ENCODE data around the gene TMEM237.
A peak's percentile ranks its signal among the peaks of the same experiment; 100 is the strongest.

Gene TMEM237

GRCh38 chr2:201642579-201643215, 606 bp downstream of the TMEM237 start:
- DNase-seq (ENCODE audit: insufficient read length, low spot score), result peak; percentile 80
- no peak for FAIRE-seq

DNA sequence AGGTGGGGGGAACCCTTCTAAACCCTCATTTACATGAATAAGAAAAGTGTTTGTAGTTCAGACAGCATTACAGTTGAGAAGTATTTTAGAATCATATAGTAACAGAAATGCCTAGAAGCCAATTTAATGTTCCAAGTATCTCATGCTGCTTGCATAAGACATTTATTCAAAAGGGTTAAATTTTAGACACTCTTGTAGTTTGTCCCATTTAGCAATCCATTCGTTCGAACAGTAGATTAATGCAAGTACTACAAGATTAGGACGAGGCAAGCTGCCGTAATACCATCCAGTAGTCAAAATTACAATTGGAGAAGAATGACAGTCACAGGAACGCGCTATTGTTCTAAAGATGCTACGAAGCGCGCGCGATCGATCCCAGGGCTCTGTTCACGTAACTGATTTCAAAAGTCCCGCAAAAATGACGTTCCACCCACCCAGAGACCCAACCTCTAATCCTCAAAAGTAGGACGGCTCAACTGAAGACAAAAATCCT, 1.2 kb downstream of the TMEM237 start:
- DNase-seq (ENCODE audit: insufficient read length, low spot score) (no peak), FAIRE-seq (peak; percentile 93)

- DNase-seq (ENCODE audit: insufficient read length, low spot score) (no peak), FAIRE-seq (no peak)
Observed at GRCh38 chr2:201639205-201639604, 4.1 kb downstream of the TMEM237 start.

DNA sequence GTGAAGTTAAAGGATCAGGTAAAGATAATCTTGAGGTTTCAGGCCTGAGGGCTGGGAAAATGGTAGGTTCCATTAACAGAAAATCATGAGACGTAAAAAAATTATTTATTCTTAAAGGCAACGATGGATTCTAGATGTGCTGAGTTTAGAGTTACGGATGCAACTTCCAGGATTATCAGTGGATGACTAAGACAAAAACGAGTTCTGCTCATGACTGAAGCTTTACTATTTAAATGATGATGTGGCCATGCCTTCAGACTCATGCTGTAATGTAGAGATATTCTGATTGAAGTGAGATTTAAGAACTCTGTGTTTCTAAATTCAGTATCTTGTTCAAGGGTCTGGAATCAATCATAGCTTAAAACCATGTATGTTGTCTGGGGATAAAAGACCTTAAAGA, 5.0 kb downstream of the TMEM237 start:
- FAIRE-seq, result no peak
- DNase-seq (ENCODE audit: insufficient read length, low spot score), result no peak

- DNase-seq (ENCODE audit: insufficient read length, low spot score) (no peak), FAIRE-seq (no peak)
Observed at GRCh38 chr2:201633661-201634249, 9.5 kb downstream of the TMEM237 start.

DNA sequence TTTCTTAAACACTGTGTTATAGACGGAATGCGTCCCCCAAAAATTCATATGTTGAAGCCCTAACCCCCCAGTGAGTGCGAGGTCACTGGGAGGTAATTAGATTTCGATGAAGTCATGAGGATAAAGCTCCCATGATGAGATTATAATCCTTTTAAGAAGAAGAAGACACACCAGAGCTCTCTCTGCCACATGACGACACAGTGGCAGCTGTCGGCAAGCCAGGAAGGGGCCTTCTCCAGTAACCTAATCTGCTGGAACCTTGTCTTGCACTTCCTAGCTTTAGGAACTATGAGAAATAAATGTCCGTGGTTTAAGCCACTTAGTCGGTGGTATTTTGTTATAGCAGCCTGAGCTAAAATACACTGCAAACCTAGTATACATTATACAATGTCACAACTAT, 12.3 kb downstream of the TMEM237 start:
- no peak for FAIRE-seq
- DNase-seq (ENCODE audit: insufficient read length, low spot score), result no peak

GRCh38 chr2:201630577-201630976, 12.7 kb downstream of the TMEM237 start:
- FAIRE-seq, result no peak
- no peak for DNase-seq (ENCODE audit: insufficient read length, low spot score)

DNA sequence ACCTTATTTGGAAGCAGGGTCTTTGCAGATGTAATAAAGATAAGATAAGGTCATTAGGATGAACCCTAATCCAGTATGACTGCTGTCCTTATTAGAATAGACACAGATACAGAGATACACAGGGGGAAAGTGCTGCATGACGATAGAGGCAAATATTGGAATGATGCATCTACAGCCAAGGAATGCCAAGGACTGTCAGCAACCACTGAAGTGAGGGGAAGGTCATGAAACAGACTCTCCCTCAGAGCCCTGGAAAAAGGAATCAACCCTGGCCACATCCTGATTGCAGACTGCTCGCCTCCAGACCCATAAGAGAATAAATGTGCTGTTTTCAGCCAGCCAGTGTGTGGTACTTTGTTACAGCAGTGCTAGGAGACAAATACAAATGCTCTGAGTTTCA, 14.8 kb downstream of the TMEM237 start:
- FAIRE-seq, result no peak
- no peak for DNase-seq (ENCODE audit: insufficient read length, low spot score)

DNA sequence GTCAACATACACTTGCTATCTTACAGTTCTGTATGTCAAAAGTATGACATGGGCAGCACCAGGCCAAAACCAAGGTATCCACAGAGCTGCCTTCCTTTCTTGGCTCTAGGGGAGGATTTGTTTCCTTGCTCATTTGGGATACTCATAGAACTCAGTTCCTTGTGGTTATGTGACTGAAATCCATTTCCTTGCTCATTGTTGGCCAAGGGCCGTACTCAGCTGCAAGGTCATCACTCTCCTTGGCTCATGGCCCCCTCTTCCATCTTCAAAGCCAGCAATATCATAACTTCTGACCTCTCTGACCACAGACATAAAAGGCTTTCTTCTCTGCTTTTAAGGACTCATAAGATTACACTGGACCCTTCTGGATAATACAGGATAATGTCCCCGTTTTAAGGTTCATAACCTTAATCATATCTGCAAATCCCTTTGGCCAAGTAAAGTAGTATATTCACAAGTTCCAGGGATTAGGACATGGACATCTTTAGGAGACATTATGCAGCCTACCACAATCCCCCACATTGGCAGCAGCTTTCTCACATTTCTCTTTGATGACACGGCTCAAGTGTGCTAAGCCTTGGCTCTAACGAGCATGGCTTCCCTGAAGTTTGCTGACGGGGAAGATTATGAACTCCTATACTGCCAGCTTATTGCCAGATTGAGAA, 20.9 kb downstream of the TMEM237 start:
- DNase-seq (ENCODE audit: insufficient read length, low spot score), result no peak
- FAIRE-seq, result no peak

DNA sequence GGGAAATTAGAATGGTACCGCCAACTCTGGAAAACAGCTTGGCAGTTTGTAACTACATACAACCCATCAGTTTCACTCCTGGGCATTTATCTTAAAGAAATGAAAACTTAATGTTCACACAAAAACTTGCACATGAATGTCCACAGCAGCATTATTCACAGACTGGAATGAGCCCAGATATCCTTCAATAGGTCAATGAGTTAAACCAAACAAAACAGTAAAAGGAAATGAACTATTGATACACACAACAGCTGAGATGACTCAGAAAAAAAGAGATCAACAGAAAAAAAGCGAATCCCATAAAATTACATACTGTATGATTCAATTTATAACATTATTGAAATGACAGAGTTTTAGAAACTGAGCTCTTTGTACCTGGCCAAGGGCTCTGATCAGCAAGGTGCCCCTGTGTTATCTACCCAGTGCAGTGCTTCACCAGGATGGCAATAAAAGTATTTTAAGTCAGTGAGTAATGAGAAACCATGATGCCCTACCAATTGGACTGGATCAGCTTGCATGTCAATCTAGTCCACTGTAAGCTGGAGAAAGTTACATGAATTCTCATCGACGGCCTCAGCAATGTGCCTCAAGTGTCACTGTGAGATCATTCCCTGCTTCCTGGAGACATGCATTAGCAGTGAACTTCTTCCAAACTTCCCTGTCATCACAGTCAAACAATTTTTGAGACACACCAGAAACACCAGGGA, 21.9 kb downstream of the TMEM237 start:
- FAIRE-seq (no peak), DNase-seq (ENCODE audit: insufficient read length, low spot score) (no peak)

GRCh38 chr2:201618744-201619662, 24.3 kb downstream of the TMEM237 start:
- no peak for DNase-seq (ENCODE audit: insufficient read length, low spot score)

DNA sequence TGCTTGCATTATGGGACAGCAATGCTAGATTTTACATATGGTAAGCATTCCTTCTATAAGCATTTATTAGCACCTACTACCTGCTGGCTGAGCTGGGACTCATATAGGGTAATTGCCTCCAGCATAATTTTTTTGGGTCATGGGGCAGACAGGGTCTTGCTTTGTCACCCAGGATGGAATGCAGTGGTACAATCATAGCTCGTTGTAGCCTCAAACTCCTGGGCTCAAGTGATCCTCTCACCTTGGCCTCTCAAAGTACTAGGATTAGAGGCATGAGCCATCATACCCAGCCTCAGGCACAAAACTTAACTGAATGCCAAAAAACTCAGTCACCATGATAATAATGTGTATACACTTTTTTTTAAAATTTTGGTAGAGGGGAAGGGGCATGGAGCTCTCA, 35.3 kb downstream of the TMEM237 start:
- FAIRE-seq (no peak), DNase-seq (ENCODE audit: insufficient read length, low spot score) (no peak)

More at GRCh38 chr2:201618744-201619662, 24.3 kb downstream of the TMEM237 start:
- no peak for FAIRE-seq

GRCh38 chr2:201607568-201607967, 35.7 kb downstream of the TMEM237 start:
- FAIRE-seq (no peak), DNase-seq (ENCODE audit: insufficient read length, low spot score) (no peak)

GRCh38 chr2:201600906-201601305, 42.4 kb downstream of the TMEM237 start:
- no peak for DNase-seq (ENCODE audit: insufficient read length, low spot score)
- no peak for FAIRE-seq

- DNase-seq (ENCODE audit: insufficient read length, low spot score), result no peak
- FAIRE-seq, result no peak
Observed at GRCh38 chr2:201597397-201597796, 45.9 kb downstream of the TMEM237 start.

DNA sequence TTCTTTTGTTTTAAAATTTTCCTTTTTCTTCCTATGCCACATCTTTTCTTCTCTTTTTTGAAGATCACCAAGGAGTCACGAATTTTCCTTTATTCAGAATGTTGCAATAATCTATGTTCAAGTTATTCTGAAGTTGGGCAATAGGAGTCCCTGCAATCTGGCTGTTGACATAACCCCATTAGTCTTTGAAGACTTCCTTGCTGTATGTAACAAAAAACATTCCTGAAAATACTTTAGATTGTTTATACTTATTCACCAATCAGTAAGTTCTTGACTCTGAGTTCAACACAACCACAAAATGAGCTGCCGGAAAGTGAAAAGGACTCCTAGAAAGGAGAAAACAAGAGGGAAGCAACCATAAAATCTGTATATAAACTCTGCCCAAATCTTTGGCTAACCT, 62.8 kb downstream of the TMEM237 start:
- FAIRE-seq, result no peak
- DNase-seq (ENCODE audit: insufficient read length, low spot score), result no peak

GRCh38 chr2:201579536-201579935, 63.8 kb downstream of the TMEM237 start:
- FAIRE-seq, result no peak

DNA sequence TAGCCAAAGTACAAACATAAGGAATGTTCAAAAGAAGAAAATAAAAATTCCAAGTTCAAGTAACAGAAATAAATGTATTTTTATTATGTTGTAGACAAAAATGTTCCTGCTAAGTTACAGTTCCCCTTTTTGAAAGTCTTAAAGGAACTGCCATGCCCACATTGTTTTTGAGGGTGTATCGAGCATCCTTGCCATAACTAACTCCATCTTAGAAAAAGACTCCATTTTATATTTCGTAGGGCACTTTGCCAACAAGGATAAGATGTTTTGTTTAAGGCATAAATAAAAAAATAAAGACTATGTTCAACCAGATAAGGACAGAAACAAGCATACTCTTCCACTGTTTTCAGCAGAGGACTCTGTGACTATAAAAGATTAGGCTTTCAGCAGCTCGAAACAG, 67.3 kb downstream of the TMEM237 start:
- FAIRE-seq (no peak), DNase-seq (ENCODE audit: insufficient read length, low spot score) (no peak)

More at GRCh38 chr2:201579536-201579935, 63.8 kb downstream of the TMEM237 start:
- DNase-seq (ENCODE audit: insufficient read length, low spot score), result no peak

DNA sequence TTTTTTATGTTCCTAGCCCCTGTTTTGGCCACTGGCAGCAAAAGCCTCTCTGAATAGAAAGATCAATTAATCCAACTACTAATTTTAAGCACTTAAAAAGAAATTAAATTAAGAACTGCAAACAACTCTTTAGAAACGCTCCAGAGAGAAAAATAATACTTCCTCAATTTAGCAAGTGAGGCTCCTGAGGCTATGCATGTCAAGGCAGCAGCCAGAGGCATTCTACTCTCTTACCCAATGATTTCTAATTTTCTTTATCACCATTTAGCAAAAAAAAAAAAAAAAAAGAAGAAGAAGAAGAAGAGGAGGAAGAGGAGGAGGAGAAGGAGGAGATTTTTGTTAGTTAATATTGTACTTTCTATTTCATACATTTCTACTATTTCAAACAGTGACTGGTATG, 68.5 kb downstream of the TMEM237 start:
- FAIRE-seq, result no peak
- no peak for DNase-seq (ENCODE audit: insufficient read length, low spot score)

GRCh38 chr2:201572846-201573508, 70.3 kb downstream of the TMEM237 start:
- peak; percentile 56 for FAIRE-seq
- DNase-seq (ENCODE audit: insufficient read length, low spot score), result no peak

All from GM19239 (cell line).